ENCODE data around the gene AGBL1. TPM values are rescaled to one million over a fixed set of nuclear protein-coding genes. Genes with fewer than 3 reads are reported as not detected.
"Not testable (repeated sequence)": the region's sequence is repeated elsewhere in the genome, so short reads cannot be mapped to it uniquely, and the experiment has no call there.

The AGBL1 gene
- total RNA-seq, 1 donor from 2014 or later: not detected

DNA sequence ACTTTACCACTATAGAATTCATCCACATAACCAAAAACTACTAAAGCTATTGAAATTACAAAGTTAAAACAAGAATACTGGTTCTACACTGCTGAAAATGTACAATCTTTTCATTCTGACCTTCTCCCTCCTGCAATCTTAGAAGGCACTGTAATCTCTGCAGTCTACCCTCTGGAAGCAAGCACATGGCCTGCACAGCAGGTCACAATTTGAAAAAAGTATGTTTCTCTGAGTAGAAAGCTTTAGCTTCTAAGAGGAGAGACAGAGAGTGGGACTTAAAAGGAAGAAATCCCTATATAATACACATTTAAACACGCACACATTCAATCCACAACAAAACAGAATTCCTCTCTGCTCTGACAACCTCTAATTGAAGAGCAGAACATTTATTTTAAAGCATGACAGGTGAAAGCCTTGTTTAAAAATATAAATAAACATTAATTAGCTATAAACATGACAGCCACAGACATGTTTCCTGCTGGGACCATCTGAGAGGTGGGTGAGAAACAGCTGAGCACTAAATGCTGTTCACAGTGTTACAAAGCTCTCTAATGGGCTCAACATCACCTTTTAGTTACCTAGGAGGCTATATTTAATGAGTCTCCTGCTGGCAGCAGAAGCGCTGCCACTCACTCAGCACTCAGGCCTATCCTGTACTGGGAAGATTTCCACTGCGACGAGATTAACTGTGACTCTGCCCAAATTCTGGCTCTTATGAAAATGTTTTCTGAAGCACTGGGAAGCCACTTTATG lies 447.4 kb downstream of the AGBL1 start:
- ATAC-seq (ENCODE audit: poor library complexity): no peak
- no peak for DNase-seq
- intact Hi-C loops (cut with DNase I): no loop called here

DNA sequence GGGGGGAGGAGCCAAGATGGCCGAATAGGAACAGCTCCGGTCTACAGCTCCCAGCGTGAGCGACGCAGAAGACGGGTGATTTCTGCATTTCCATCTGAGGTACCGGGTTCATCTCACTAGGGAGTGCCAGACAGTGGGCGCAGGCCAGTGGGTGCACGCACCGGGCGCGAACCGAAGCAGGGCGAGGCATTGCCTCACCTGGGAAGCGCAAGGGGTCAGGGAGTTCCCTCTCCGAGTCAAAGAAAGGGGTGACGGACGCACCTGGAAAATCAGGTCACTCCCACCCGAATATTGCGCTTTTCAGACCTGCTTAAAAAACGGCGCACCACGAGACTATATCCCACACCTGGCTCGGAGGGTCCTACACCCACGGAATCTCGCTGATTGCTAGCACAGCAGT lies 448.4 kb downstream of the AGBL1 start:
- ATAC-seq (ENCODE audit: poor library complexity); DNase-seq; intact Hi-C loops (cut with DNase I): not testable (repeated sequence)

DNA sequence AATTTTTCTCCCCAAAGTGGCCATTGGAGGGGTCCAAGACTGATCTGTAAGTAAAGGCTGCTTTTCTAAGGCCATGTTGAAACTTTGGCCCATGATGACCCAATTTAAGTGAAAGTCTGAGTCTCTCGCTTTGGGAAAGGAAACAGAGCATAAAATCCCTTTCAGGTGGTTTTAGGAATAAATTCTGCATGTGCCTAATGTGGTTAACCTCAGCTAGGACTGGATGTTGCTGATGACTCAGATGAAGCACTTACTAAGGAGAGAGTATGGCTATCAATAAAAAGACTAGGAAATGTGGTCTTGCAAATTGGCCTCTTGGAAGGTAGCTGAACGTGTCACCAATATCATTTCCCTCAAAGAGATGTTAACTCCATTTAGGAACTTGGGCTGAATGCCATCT lies 458.5 kb downstream of the AGBL1 start:
- ATAC-seq (ENCODE audit: poor library complexity) (no peak), DNase-seq (no peak)
- intact Hi-C loops (cut with DNase I): no loop called here

DNA sequence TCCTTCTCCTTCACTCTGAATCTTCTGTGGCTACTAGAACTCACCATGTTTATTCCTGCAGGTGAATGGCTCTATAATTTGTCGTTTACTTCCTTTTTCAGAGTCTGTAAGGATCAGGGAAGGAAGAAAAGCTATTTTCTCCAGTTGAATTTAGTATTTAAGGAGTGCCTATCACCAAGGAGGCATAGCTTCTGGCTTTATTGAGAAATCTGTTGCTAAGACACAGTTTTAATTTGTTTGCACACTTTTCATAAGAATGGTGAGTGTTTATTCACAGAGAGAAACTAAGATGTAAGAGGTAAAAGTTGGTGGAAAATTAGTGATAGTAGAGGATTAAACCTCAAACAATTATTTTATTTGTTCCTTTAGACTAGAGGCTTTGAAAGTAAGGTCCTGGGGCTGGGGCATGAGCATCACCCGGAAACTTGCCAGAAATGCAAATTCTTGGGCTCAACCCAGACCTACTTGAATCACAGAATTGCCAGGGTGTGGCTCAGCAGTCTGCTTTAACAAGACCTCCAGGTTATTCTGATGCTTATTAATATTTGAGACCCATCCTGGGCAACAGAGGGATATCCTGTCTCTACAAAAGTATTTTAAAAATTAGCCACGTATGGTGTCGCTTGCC lies 461.3 kb downstream of the AGBL1 start:
- intact Hi-C loops (cut with DNase I): no loop called here
- ATAC-seq (ENCODE audit: poor library complexity) (no peak), DNase-seq (no peak)

DNA sequence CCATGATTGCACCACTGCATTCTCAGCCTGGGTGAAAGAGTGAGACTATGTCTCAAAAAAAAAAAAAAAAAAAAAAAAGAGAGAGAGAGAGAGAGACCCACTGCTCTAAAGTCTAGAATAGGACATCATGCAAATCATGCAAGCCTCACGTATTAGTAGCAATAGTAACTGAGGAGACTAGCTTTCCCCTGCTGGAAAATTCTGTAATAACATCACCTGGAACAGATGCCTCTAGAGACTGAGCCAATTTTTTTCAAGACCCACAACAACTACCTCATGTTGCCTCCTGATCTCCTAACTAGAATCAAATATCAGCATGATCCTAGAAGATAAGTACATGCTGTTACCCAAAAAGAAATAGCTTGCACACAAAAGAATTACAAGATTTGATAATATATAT lies 461.9 kb downstream of the AGBL1 start:
- no peak for DNase-seq
- intact Hi-C loops (cut with DNase I): no loop called here
- no peak for ATAC-seq (ENCODE audit: poor library complexity)

DNA sequence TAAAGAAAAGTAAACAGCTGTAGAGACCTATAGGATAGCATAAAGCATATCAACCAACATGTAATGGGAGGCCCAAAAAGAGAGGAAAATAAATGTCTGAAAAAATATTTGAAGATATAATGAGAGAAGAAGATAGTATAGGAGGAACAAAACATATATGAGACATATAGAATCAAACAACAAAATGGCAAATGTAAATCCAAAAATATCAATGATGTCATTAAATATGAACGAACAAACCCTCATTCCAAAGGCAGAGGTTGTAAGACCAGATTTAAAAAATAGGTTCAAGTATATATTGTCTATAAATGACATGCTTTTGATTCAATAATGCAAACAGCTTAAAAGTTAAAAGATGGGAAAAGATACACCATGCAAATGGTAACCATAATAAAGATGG lies 470.4 kb downstream of the AGBL1 start:
- DNase-seq: no peak
- intact Hi-C loops (cut with DNase I): no loop called here
- ATAC-seq (ENCODE audit: poor library complexity): no peak

DNA sequence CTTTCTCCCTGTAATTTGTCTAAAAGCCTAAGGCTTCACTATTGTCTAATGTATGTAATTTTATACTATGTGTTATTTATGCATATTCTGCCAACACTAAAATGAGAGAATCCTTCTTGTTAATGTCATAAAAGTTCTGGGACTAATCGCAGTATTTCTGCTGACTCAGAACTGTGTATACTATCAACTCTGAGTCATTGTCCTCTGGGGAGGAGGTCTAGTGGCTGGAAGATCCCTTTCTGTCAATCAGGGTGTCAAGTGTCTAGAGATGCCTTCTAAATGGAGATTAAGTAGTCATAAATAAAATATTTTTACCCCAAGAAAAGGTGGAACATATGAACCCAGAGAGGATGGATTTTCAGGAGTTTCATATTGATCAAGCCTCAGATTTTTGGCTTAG lies 473.4 kb downstream of the AGBL1 start:
- intact Hi-C loops (cut with DNase I): no loop called here
- ATAC-seq (ENCODE audit: poor library complexity) (no peak), DNase-seq (no peak)

DNA sequence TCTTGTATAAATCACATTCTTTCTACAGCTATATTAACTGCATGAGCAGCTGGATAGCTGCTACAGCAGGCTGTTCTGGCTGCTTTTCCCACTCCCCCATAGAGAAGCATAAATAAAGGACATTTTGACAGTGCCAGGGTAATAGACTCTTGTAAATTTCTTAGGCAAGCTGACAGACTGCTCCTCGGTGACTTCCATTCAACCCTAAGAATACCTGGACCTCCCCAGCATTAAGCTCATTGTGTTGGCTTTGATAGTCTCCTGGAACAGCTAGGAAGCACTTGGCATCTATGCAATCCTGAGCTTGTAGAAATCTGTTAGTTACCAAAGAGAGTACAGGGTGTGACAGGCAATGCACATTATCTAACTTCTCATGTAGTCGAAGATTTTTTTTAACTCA lies 475.4 kb downstream of the AGBL1 start:
- ATAC-seq (ENCODE audit: poor library complexity) (peak; percentile 69), DNase-seq (no peak)
- intact Hi-C loops (cut with DNase I): no loop called here

DNA sequence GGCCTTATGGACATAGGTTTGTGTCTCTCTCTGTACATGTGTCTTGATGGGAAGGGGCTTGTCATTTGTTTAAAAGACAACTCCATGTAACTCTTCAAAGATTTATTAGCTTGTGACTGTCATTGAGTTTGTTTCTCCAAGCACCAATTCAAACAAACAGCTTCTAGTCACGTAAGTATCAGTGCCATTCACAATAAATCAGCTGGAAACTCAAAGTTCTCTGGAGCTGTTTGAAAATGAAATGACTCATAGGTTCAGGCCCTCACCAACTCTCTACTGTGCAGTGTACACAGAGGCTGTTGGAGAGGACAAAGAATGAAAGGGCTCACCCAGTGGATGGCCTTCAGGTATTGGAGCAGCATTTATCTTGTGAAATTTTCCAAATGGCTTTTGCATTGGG lies 476.3 kb downstream of the AGBL1 start:
- intact Hi-C loops (cut with DNase I): no loop called here
- no peak for DNase-seq
- no peak for ATAC-seq (ENCODE audit: poor library complexity)

DNA sequence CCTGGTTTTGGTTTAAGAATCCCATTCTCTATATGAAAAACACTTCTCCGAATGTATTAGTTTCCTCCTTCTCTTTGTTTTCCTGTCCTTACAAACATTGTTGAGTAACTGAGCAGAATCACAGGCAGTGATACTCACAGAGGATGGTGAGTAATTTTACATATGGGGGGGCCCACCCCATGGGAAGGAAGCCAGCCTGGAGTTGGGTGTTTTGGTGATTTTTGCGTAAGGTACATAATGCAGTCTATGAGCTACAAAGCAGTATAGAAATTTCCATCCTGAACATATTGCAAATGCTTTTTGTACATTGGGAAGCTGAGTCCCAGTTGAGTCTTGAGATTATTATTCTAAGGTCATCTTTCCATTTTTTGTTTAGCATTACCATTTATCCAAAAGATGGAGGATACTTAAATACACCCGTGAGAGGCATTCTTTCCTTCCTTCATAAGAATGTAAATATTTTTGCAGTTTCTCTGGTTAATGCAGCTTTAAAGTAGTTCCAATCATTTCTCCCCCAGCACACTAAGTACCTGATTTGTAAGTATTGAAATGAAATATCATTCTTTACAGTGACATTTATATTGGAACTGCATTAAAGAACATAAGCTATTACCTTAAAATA lies 476.8 kb downstream of the AGBL1 start:
- ATAC-seq (ENCODE audit: poor library complexity) (no peak), DNase-seq (no peak)
- intact Hi-C loops (cut with DNase I): no loop called here

DNA sequence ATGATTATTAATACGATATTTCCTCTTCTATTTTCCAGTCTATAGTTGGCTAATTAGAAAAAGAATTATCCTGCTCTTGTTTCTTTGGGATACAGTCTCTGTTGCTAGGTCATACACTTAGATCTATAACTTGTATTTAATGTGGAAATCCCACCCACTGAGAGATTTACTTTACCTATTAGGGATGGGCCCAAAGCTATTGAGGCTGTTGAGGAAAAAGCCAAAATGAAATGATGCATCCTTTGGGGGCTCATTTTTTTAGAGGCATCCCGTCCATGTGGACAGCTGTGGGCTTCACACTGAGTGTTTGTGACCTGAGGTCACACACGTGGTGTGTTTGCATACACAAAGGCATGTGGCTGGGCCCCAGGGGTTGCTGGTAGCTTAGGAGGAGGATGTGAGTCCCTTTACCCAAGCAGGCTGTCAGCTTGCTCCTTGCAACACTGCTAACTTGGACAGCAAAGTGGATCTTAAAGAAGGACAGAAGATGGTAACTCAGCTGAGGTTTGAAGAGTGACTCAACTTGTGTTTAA lies 477.4 kb downstream of the AGBL1 start:
- DNase-seq: no peak
- no peak for ATAC-seq (ENCODE audit: poor library complexity)
- intact Hi-C loops (cut with DNase I): no loop called here

DNA sequence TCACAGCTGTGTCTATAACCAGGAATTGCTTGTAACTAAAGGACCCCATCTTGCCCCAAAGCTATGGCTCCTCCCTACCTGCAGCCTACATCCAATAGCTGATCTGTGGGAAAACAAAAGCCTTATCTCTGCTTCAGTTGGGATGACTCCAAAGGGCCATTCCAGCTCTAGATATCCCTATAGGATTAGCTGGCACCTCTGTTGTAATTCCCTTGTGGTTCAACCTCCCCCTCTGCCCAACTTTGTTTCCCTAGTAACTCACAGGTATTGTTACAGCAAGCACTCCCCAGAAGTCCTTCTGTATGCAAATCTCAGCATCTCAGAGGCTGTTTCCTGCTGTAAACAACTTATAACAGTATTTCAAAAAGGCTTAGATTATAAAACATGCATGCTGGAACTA lies 478.6 kb downstream of the AGBL1 start:
- ATAC-seq (ENCODE audit: poor library complexity) (no peak), DNase-seq (no peak)
- intact Hi-C loops (cut with DNase I): no loop called here

DNA sequence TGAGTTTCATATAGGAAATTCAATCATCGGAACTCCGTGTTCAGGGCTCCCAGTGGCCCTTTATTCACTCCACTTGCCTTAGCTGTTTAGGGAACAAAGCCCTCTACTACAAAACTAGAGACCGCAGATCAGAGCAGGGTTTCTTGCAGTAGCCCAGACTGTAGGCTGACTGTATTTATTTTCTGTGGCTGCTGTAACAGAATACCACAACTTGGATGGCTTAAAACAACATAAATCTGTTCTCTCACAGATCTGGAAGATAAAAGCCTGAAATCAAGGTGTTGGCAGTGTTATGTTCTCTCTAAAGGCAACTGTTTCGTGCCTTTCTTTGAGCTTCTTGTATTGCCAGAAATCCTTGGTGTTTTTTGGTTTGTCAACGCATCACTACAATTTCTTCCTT lies 479.0 kb downstream of the AGBL1 start:
- ATAC-seq (ENCODE audit: poor library complexity): no peak
- DNase-seq: no peak
- intact Hi-C loops (cut with DNase I): no loop called here

DNA sequence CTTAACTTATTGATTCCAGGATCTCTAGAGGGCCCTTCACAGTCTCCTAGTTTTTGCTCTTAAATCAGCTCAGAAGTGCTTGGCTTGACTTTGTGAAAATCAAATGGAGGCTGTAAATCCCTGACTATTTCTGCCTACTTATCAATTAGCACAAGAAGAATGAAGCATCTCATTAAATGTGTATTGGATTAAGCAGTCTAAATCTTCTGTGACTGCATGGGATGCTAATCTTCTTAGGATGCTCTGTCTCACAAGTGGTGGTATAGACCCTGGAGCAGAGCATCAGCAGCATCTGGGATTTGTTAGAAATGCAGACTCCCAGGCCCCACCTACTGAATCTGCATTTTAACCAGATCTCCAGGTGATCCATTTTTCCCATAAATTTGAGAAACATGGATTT lies 488.7 kb downstream of the AGBL1 start:
- intact Hi-C loops (cut with DNase I): no loop called here
- ATAC-seq (ENCODE audit: poor library complexity): no peak
- DNase-seq: no peak

DNA sequence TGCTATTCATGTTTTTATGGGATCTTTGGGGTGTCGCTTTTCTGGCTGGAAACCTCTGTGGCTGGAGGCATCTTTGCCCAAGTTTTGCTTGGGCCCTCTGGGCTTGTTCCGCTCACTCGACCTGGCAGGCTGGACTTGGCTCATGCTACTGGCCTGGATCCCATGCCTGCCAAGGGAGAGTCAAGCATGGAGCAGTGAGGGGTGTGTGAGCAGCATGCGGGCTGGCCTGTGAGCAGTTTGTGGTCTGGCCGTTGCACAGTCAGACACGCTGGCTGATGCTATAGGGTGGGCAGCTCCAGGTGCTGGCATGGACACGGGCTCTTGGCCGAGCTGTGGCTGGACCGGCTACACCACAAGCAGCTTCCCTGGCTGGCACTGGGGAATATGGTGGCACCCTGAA lies 491.1 kb downstream of the AGBL1 start:
- ATAC-seq (ENCODE audit: poor library complexity): peak; percentile 77
- intact Hi-C loops (cut with DNase I): no loop called here
- DNase-seq: peak; percentile 52

DNA sequence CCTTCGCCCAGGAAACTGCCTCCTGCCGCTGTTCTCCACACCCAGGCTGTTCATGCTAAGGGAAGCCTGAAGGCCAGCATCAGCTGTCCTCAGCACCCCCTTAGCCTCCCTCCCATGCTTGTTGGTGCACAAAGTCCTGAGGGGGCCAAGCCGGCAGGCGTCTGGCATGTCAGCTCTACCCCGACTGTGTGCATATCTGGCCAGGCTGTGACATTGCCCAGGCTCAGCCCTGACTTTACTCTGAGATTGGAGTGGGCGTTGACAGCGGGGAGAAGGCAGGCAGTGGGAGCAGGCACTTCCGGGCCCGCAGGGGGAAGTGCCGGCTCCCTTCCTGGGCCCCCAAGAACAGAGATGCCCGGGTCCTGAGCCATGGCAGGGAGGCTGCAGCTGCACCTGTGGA lies 492.2 kb downstream of the AGBL1 start:
- DNase-seq: no peak
- peak; percentile 78 for ATAC-seq (ENCODE audit: poor library complexity)
- intact Hi-C loops (cut with DNase I): no loop called here

DNA sequence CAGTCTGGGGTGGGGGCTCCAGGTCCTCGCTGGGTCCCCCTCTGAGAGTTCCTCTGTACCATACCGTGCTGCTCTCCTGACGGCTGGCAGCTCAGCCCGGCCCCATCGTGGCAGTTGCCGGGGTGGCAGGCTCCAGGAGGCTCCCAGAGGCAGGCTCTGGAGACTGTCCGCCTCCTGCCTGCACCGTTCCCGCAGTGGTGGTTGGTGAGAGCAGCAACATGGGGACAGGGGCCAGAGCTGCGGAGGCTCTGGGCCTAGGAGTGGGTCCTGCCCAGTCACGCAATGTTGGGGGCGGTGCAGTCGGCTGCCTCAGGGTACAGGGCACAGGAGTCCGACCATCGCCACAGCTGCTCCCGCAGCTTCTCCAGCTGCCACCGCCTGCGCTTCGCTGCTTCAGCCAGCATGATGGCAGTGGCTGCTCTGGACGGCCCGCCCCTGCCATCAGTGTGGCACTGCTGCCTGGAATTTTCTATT lies 492.7 kb downstream of the AGBL1 start:
- intact Hi-C loops (cut with DNase I): no loop called here
- ATAC-seq (ENCODE audit: poor library complexity) (peak; percentile 50), DNase-seq (no peak)

DNA sequence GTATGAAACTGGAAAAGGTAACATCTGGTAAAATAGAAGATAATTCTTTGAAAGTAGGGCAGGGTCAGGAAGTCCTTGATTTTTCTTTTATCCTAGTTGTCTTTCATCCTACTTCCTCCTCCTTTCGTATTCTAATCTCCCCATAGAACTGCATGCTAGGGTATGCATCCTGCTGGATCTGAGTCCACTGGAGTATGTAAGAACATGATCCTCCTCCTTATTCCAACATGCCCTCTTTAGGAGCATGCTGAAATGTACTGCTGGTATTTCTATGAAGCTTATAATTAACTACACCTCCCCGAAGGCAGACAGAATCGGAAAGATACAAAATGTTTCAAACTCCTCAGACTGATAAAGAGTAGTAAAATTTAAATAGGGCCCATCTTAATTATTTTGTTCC lies 493.8 kb downstream of the AGBL1 start:
- DNase-seq (no peak), ATAC-seq (ENCODE audit: poor library complexity) (no peak)
- intact Hi-C loops (cut with DNase I): no loop called here

DNA sequence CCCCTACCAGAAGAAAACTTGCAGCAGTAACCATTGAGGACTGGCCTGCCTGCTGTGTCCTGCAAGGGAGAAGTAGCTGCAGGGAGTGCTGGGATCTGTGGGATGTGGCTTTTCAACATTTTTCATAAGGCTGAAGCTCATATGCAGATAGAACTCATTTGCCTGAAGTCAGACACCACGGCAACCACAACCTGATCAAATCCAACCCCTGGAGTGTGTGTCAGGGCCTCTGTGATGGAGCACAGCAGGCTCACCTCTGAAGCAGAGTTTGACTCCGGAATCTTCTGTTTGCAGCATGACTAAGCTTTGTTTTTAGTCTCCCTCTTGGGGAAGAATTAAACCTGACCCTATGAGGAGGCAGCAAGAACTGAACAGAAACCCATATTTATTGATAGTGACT lies 508.7 kb downstream of the AGBL1 start:
- ATAC-seq (ENCODE audit: poor library complexity) (no peak), DNase-seq (no peak)
- intact Hi-C loops (cut with DNase I): no loop called here

DNA sequence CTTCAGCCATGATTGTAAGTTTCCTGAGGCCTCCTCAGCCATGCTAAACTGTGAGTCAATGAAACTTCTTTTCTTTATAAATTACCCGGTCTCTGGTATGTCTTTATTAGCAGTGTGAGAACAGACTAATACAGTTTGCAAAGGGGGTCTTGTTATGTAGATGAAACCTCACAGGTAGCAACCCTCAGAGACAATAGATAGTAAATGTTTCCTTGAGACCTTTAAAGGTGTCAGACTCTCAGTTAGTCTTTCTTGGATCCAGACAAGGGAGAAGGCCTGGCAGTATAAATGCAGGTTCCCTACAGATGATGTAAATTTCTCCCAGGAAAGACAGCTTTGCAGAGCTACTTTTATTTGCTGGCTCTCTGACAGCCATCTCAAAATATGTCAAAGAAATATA lies 510.8 kb downstream of the AGBL1 start:
- no peak for ATAC-seq (ENCODE audit: poor library complexity)

More for the DNA sequence above, 510.8 kb downstream of the AGBL1 start:
- DNase-seq: no peak
- intact Hi-C loops (cut with DNase I): no loop called here

Measured in Right ventricle myocardium superior (tissue), 1 donor.